Islet of Langerhans (tissue), 1 donor: Measurements from ENCODE around the gene NXPH1.
A peak's percentile ranks its signal among the peaks of the same experiment; 100 is the strongest.

Experiments used
- FAIRE-seq: peaks from one replicate; lab custom pipeline; 2011; peaks lifted over from hg19 to GRCh38; lab: Jason Lieb, UNC

Gene NXPH1

GRCh38 chr7:8601121-8601520 lies 167.7 kb downstream of the NXPH1 start:
- FAIRE-seq, result no peak

- FAIRE-seq, result no peak
Measured at GRCh38 chr7:8605221-8605620, 171.8 kb downstream of the NXPH1 start.

GRCh38 chr7:8612584-8612983 lies 179.2 kb downstream of the NXPH1 start:
- FAIRE-seq, result no peak

- FAIRE-seq, result no peak
Measured at GRCh38 chr7:8613191-8613590, 179.8 kb downstream of the NXPH1 start.

GRCh38 chr7:8615019-8615418 lies 181.6 kb downstream of the NXPH1 start:
- FAIRE-seq, result no peak

GRCh38 chr7:8618441-8619070 lies 185.1 kb downstream of the NXPH1 start:
- no peak for FAIRE-seq

GRCh38 chr7:8620169-8620568 lies 186.8 kb downstream of the NXPH1 start:
- no peak for FAIRE-seq

- no peak for FAIRE-seq
Measured at GRCh38 chr7:8625612-8626011, 192.2 kb downstream of the NXPH1 start.

- no peak for FAIRE-seq
Measured at GRCh38 chr7:8627325-8627724, 193.9 kb downstream of the NXPH1 start.

- no peak for FAIRE-seq
Measured at GRCh38 chr7:8628656-8629055, 195.2 kb downstream of the NXPH1 start.

GRCh38 chr7:8629504-8629903 lies 196.1 kb downstream of the NXPH1 start:
- no peak for FAIRE-seq

GRCh38 chr7:8637322-8637721 lies 203.9 kb downstream of the NXPH1 start:
- FAIRE-seq, result peak; percentile 64

GRCh38 chr7:8638076-8638475 lies 204.7 kb downstream of the NXPH1 start:
- FAIRE-seq, result peak; percentile 99

- FAIRE-seq, result no peak
Measured at GRCh38 chr7:8639668-8640067, 206.3 kb downstream of the NXPH1 start.

- FAIRE-seq, result no peak
Measured at GRCh38 chr7:8640671-8641070, 207.3 kb downstream of the NXPH1 start.

GRCh38 chr7:8668627-8669500 lies 235.5 kb downstream of the NXPH1 start:
- no peak for FAIRE-seq

GRCh38 chr7:8669501-8669851 lies 236.1 kb downstream of the NXPH1 start:
- no peak for FAIRE-seq

GRCh38 chr7:8684426-8684825 lies 251.0 kb downstream of the NXPH1 start:
- no peak for FAIRE-seq

GRCh38 chr7:8699875-8700624 lies 266.6 kb downstream of the NXPH1 start:
- FAIRE-seq, result no peak

- FAIRE-seq, result no peak
Measured at GRCh38 chr7:8702807-8703206, 269.4 kb downstream of the NXPH1 start.

GRCh38 chr7:8710124-8710523 lies 276.7 kb downstream of the NXPH1 start:
- FAIRE-seq, result no peak

GRCh38 chr7:8714791-8715190 lies 281.4 kb downstream of the NXPH1 start:
- FAIRE-seq, result no peak

- FAIRE-seq, result no peak
Measured at GRCh38 chr7:8719102-8719501, 285.7 kb downstream of the NXPH1 start.
